Ramos (cell line): ENCODE measurements around the gene ZIC1.

ENCODE experiments used
- in situ Hi-C: fragments of 300-500 bp; cut with MboI; formaldehyde crosslinking; loops from one replicate; pipeline ENCODE4 v1.14.3; 2022; ENCODE audit warnings: low sequenced_read_pairs; ENCODE audit not compliant: unreplicated experiment

ZIC1 gene

DNA sequence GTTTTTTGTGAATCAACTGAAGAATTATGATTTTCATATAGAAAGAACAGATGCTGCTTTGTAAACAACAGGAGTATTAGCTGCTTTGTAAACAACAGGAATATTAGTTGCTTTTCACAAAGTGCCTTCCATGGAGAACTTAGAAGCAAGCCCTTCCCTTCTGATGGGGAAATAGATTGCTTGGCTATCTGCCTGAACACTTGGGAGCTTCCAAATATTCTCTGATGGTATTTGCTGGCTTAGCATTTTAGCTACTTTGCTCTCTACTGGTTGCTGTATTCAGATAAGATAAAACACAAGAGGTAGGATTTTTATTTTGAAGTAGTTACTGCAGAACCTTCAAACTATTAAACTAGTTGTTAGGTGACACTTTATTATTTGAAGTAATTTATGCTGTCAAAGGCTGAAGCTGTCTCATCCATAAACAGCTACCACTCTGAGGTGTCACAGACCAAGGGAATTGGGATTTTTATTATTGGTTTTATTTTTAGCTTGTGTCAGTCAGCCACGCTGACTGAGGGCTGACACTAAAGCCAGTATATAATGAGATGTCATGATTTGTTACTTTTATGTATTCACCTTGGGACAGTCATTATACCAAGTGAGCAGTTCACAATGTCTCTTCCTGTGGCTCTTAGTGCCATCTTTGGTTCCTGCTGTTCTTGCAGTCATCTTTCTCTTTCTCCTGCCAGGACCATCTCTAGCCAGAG lies 50.0 kb downstream of the ZIC1 start:
- in situ Hi-C loops, result no loop called here

DNA sequence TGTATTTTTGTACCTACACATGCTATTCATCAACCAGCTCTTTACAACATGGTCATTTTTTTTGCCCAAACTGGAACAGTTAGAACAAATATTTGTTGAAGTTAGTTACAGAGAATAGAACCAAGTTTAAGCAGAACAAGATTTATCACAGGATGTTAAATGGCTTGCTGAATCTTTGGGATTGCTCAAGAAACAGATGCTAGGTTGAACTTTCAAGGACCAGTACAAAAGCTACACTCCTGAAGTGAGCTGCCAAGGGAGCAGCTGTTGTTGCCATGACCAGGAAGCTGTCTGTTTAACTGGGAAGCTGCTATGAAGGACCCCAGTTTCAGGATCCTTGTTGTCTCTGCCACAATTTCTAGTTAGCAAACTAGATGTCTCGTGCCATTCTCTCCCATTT lies 53.7 kb downstream of the ZIC1 start:
- in situ Hi-C loops, result no loop called here
